Fibroblast of the aortic adventitia (primary cell): Measurements from ENCODE around the gene SYP. TPM values are rescaled to one million over a fixed set of nuclear protein-coding genes. Genes with fewer than 3 reads are reported as not detected.

Experiments
- DNase-seq: peaks from one replicate; pipeline ENCODE4 v3.0.0-alpha.2; 2010; ENCODE audit warnings: low read depth
- H3K4me3 ChIP-seq: 2 replicates; pipeline ENCODE4 v1.5.1; 2011; ENCODE audit warnings: low read depth, mild to moderate bottlenecking, control low read depth, low read length, moderate library complexity
- CTCF ChIP-seq: IDR thresholded peaks from 2 replicates; pipeline ENCODE4 v1.5.1; 2011; ENCODE audit warnings: mild to moderate bottlenecking, low read length, control low read depth, inconsistent platforms; ENCODE audit not compliant: insufficient read depth
- total RNA-seq: library from RNA; depleted of rRNA; stranded (reverse); fragments of >200 nt; gene quantifications from 2 replicates; pipeline ENCODE4 v1.2.3, GENCODE V29; 2012; ENCODE audit warnings: low replicate concordance

The SYP gene
- total RNA-seq, 1 donor = 0.18 TPM

GRCh38 chrX:49192722-49193328 lies 7.2 kb downstream of the SYP start:
- peak; percentile 43 for DNase-seq

GRCh38 chrX:49191574-49192011 lies 8.4 kb downstream of the SYP start:
- no peak for TF ChIP-seq CTCF
- peak overlapping the region; percentile 74 for H3K4me3 ChIP-seq
- no peak for DNase-seq

More at GRCh38 chrX:49192722-49193328, 7.2 kb downstream of the SYP start:
- TF ChIP-seq CTCF = peak; percentile 67
- H3K4me3 ChIP-seq = no peak overlapping the region

- TF ChIP-seq CTCF = no peak
- DNase-seq = peak; percentile 99
- H3K4me3 ChIP-seq = peak overlapping the region; percentile 74
Observed at GRCh38 chrX:49190821-49191573, 9.0 kb downstream of the SYP start.

- peak overlapping the region; percentile 6 for H3K4me3 ChIP-seq
Observed at GRCh38 chrX:49189606-49190005, 10.4 kb downstream of the SYP start.

GRCh38 chrX:49188468-49189076 lies 11.4 kb downstream of the SYP start:
- H3K4me3 ChIP-seq = no peak overlapping the region
- no peak for TF ChIP-seq CTCF
- DNase-seq = no peak

More at GRCh38 chrX:49189606-49190005, 10.4 kb downstream of the SYP start:
- no peak for TF ChIP-seq CTCF
- no peak for DNase-seq

- DNase-seq = no peak
- TF ChIP-seq CTCF = no peak
- H3K4me3 ChIP-seq = no peak overlapping the region
Observed at GRCh38 chrX:49187526-49187925, 12.5 kb downstream of the SYP start.
